HG02981 (cell line): Measurements from ENCODE around the gene CRTC2.

Experiments used
- ATAC-seq: cut with Tn5 transposase; IDR thresholded peaks from one replicate; pipeline ENCODE4 v1.9.1; 2021; ENCODE audit warnings: mild to moderate bottlenecking, moderate library complexity; ENCODE audit not compliant: unreplicated experiment

Gene CRTC2

GRCh38 chr1:153899509-153899908 is 58.9 kb downstream of the CRTC2 start:
- ATAC-seq: no peak
